ENCODE data around the gene POU2AF1. TPM values are rescaled to one million over a fixed set of nuclear protein-coding genes. Genes with fewer than 3 reads are reported as not detected.

Gene POU2AF1
- total and polyA plus RNA-seq, 4 donors = 0.21 to 2.0 (median 0.83) TPM

- Histone ChIP-seq H3K9ac (ENCODE audit: low read depth in 1 of 2, low read length in 2 of 2) (no peak overlapping the region), H3K36me3 (ENCODE audit: control insufficient read depth in 4 of 4, insufficient read depth in 3 of 4, low read depth in 1 of 4, low read length in 3 of 4) (no peaks in the 10 kb centered on the region), H3K27me3 (ENCODE audit: control insufficient read depth in 4 of 4, insufficient read depth in 4 of 4, low read length in 3 of 4) (no peaks in the 10 kb centered on the region), H3K4me1 (ENCODE audit: control insufficient read depth in 4 of 4, insufficient read depth in 4 of 4, low read length in 3 of 4) (peaks cover 3 to 24% (median 17%) of the 10 kb centered on the region in 4 donors), H3K4me3 (ENCODE audit: low read depth in 1 of 3, low read length in 3 of 3) (no peak overlapping the region), H3K27ac (ENCODE audit: low read depth in 1 of 2, low read length in 2 of 2) (no peak overlapping the region), H3K9me3 (ENCODE audit: control insufficient read depth in 4 of 4, low read length in 3 of 4) (no peaks in the 10 kb centered on the region)
- TF ChIP-seq REST (IDR thresholded peaks at IDR 0.05) (no peak), GABPA (IDR thresholded peaks at IDR 0.05 in 1 of 2, conservative IDR thresholded peaks at IDR 0.05 in 1 of 2) (no peak), TAF1 (conservative IDR thresholded peaks at IDR 0.05) (no peak), MAX (IDR thresholded peaks at IDR 0.05) (no peak), RXRA (IDR thresholded peaks at IDR 0.05) (no peak), YY1 (IDR thresholded peaks at IDR 0.05) (no peak), RAD21 (IDR thresholded peaks at IDR 0.05) (no peak), SP1 (IDR thresholded peaks at IDR 0.05) (no peak), FOXA1 (IDR thresholded peaks at IDR 0.05) (no peak), FOXA2 (IDR thresholded peaks at IDR 0.05) (no peak), EGR1 (IDR thresholded peaks at IDR 0.05; ENCODE audit: low read depth in 2 of 2) (no peak), CTCF (IDR thresholded peaks at IDR 0.05; ENCODE audit: low read depth, low read length, missing input control) (no peak), NR2F2 (IDR thresholded peaks at IDR 0.05) (no peak), ZBTB33 (IDR thresholded peaks at IDR 0.05) (no peak), HNF4A (conservative IDR thresholded peaks at IDR 0.05) (no peak), JUND (IDR thresholded peaks at IDR 0.05) (no peak), ATF3 (IDR thresholded peaks at IDR 0.05) (no peak), HNF4G (IDR thresholded peaks at IDR 0.05) (no peak)
- 94% methylated on average over 3 of the region's 3 CpGs for WGBS
- DNase-seq (ENCODE audit: low spot score) = no peak
Observed at GRCh38 chr11:111414936-111415335, 35.9 kb upstream of the POU2AF1 start.

Data from liver (tissue), 9 donors.